PC-9 (cell line): Measurements from ENCODE around the gene SON. TPM values are rescaled to one million over a fixed set of nuclear protein-coding genes. Genes with fewer than 3 reads are reported as not detected.
A peak's percentile ranks its signal among the peaks of the same experiment; 100 is the strongest.

Experiments
- BruUV-seq: library from RNA; stranded (reverse); fragments of 400-500 nt; replicated peaks from 2 replicates; lab custom pipeline; 2021; lab: Mats Ljungman, UMichigan
- CTCF ChIA-PET: fragments of 300-600 bp; sonication (Branson Sonifier 250); formaldehyde crosslinking; loops from one replicate; lab custom pipeline; 2022; ENCODE audit warnings: antibody characterized with exemption; lab: Charles Lee
- POLR2A ChIA-PET: fragments of 300-600 bp; sonication (Branson Sonifier 250); formaldehyde crosslinking; loops from one replicate; lab custom pipeline; 2022; ENCODE audit warnings: antibody characterized with exemption; ENCODE audit not compliant: unreplicated experiment; lab: Charles Lee
- DNase-seq, 2 experiments: peaks; one replicate each; pipeline versions ENCODE4 v3.0.0 to v3.0.0-alpha.2; 2015 to 2022; ENCODE audit warnings: mixed read lengths in 1 of 2
- H2AFZ ChIP-seq: fragments of 200-600 bp; sonication (generic); 2 replicates; pipeline ENCODE4 v1.8.1; 2017; ENCODE audit warnings: antibody characterized with exemption
- H3F3A ChIP-seq: fragments of 200-600 bp; sonication (generic); 2 replicates; pipeline ENCODE4 v1.8.1; 2017; ENCODE audit warnings: antibody characterized with exemption, mild to moderate bottlenecking, low read depth; ENCODE audit not compliant: insufficient read depth
- H3K27ac ChIP-seq: fragments of 200-600 bp; sonication (generic); 2 replicates; pipeline ENCODE4 v1.6.1; 2016; ENCODE audit warnings: mixed run types
- H3K27me3 ChIP-seq: fragments of 200-600 bp; sonication (generic); 2 replicates; pipeline ENCODE4 v1.6.1; 2016; ENCODE audit warnings: low read depth, mixed run types; ENCODE audit not compliant: insufficient read depth
- H3K36me3 ChIP-seq: fragments of 200-600 bp; sonication (generic); 2 replicates; pipeline ENCODE4 v1.6.1; 2016; ENCODE audit warnings: low read depth, mixed run types
- H3K4me1 ChIP-seq: fragments of 200-600 bp; sonication (generic); replicated peaks from 2 replicates; pipeline ENCODE4 v1.6.1; 2016; ENCODE audit warnings: mixed run types; ENCODE audit not compliant: insufficient read depth
- H3K4me2 ChIP-seq: fragments of 200-600 bp; sonication (generic); 2 replicates; pipeline ENCODE4 v1.6.1; 2017; ENCODE audit warnings: mixed run types
- H3K4me3 ChIP-seq: fragments of 200-600 bp; sonication (generic); 2 replicates; pipeline ENCODE4 v1.6.1; 2016; ENCODE audit warnings: mixed run types
- H3K79me2 ChIP-seq: fragments of 200-600 bp; sonication (generic); 2 replicates; pipeline ENCODE4 v1.6.1; 2017; ENCODE audit warnings: low read depth, mixed run types
- H3K9me2 ChIP-seq: fragments of 200-600 bp; sonication (generic); 2 replicates; pipeline ENCODE4 v1.8.1; 2017; ENCODE audit warnings: mild to moderate bottlenecking; ENCODE audit not compliant: insufficient read depth
- H3K9me3 ChIP-seq: fragments of 200-600 bp; sonication (generic); 2 replicates; pipeline ENCODE4 v1.8.1; 2016; ENCODE audit warnings: low read depth; ENCODE audit not compliant: insufficient read depth
- H4K20me1 ChIP-seq: fragments of 200-600 bp; sonication (generic); 2 replicates; pipeline ENCODE4 v1.8.1; 2017; ENCODE audit not compliant: insufficient read depth
- EZH2 ChIP-seq: fragments of 200-600 bp; sonication (generic); IDR thresholded peaks from 2 replicates; pipeline ENCODE4 v1.8.0; 2017; ENCODE audit warnings: antibody characterized with exemption, low read depth
- intact Hi-C: fragments of 100-400 bp; cut with micrococcal nuclease; formaldehyde crosslinking; loops from one replicate; pipeline ENCODE4 v1.10.0; 2022; ENCODE audit not compliant: unreplicated experiment
- total RNA-seq: library from RNA; stranded (reverse); gene quantifications from 2 replicates; pipeline ENCODE4 v1.2.3, GENCODE V29; 2021
- TF ChIP-seq, protein P1 (sequence below): fragments of 200-600 bp; sonication (generic); conservative IDR thresholded peaks from 2 replicates; pipeline ENCODE4 v1.6.1; 2017; ENCODE audit warnings: mixed run types, antibody characterized with exemption, mild to moderate bottlenecking, moderate library complexity

Gene SON
- total RNA-seq, 1 experiment from 2014 or later: 158 TPM

DNA sequence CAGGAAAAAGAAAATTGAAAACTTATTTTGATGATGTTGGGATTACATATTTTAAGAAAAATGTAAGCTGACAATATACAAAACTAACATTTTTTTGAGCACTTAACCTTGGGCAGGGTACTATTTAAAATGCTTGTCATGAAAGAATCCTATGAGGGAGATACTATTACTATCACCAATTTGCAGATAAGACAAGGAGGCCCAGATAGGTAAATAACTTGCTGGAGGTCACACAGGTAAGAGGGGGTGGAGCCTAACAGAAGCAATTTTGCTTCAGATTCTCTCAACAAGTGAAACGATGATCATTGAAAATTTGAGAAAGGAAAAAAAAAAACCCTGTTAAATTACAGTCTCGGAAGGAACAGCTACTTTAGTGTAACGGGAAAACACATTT, 2.1 kb upstream of the SON start:
- Histone ChIP-seq H3K9me3 (no peaks in the 10 kb centered on the region), H4K20me1 (peaks cover 35% of the 10 kb centered on the region), H3K27me3 (no peaks in the 10 kb centered on the region), H3K36me3 (peaks cover 24% of the 10 kb centered on the region; the same call in 1 of the 2 replicates), H3F3A (peaks cover 23% of the 10 kb centered on the region), H3K79me2 (peaks cover 77% of the 10 kb centered on the region), H3K4me3 (peak overlapping the region; percentile 92), H3K4me2 (peak overlapping the region; percentile 82), H2AFZ (no peak overlapping the region), H3K9me2 (no peaks in the 10 kb centered on the region), H3K27ac (peak overlapping the region; percentile 98), H3K4me1 (peaks cover 28% of the 10 kb centered on the region)
- no peak for DNase-seq
- no TSS peak for BruUV-seq
- CTCF ChIA-PET: no interaction called here
- no peak for TF ChIP-seq EZH2
- TF ChIP-seq, protein P1, sequence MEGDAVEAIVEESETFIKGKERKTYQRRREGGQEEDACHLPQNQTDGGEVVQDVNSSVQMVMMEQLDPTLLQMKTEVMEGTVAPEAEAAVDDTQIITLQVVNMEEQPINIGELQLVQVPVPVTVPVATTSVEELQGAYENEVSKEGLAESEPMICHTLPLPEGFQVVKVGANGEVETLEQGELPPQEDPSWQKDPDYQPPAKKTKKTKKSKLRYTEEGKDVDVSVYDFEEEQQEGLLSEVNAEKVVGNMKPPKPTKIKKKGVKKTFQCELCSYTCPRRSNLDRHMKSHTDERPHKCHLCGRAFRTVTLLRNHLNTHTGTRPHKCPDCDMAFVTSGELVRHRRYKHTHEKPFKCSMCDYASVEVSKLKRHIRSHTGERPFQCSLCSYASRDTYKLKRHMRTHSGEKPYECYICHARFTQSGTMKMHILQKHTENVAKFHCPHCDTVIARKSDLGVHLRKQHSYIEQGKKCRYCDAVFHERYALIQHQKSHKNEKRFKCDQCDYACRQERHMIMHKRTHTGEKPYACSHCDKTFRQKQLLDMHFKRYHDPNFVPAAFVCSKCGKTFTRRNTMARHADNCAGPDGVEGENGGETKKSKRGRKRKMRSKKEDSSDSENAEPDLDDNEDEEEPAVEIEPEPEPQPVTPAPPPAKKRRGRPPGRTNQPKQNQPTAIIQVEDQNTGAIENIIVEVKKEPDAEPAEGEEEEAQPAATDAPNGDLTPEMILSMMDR: no peak
- POLR2A ChIA-PET: interaction anchor here (0.5 to 0.7 kb wide), 2 partner anchors 10 to 61 kb away, joined by 8 read pairs; partner anchors contain the start of gene TMEM50B
- intact Hi-C loops: loop anchor here (5.0 kb wide), 1 partner anchor 48 kb away; the partner anchor contains the start of gene DNAJC28

DNA sequence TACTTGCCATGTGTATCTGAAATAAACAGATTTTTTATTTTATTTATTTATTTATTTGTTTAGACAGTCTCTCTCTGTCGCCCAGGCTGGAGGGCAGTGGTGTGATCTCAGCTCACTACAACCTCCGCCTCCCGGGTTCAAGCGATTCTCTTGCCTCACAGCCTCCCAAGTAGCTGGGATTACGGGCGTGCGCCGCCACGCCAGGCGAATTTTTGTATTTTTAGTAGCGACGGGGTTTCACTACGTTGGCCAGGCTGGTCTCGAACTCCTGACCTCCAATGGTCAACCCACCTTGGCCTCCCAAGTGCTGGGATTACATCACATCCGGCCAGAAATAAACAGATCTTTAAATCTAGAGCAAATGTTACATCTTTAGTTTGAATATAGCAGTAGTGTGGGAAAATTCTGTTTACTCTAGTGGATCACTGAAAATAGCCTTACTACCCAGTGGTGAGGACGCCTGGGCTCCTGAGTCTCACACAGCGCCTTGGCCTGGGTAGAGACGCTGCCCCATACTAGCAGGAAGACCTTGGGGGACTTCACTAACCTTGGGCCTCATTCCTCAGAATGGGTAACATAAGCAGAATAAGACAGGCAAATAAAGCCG, 1.6 kb upstream of the SON start:
- no peaks in the 10 kb centered on the region for H3K9me3 ChIP-seq
- H2AFZ ChIP-seq: peak overlapping the region; percentile 79
- ChIA-PET POLR2A (interaction anchor here (0.5 to 0.7 kb wide), 2 partner anchors 10 to 61 kb away, joined by 8 read pairs; partner anchors contain the start of gene TMEM50B), CTCF (no interaction called here)
- peaks cover 38% of the 10 kb centered on the region for H4K20me1 ChIP-seq
- no TSS peak for BruUV-seq
- TF ChIP-seq EZH2: no peak
- TF ChIP-seq, protein P1: no peak
- H3K9me2 ChIP-seq: no peaks in the 10 kb centered on the region
- peak overlapping the region; percentile 98 for H3K27ac ChIP-seq
- H3K4me2 ChIP-seq: peak overlapping the region; percentile 82
- H3K27me3 ChIP-seq: no peaks in the 10 kb centered on the region
- H3K4me3 ChIP-seq: peak overlapping the region; percentile 92
- H3F3A ChIP-seq: peaks cover 23% of the 10 kb centered on the region
- intact Hi-C loops: loop anchor here (5.0 kb wide), 1 partner anchor 49 kb away; the partner anchor contains the start of gene DNAJC28
- H3K79me2 ChIP-seq: peaks cover 79% of the 10 kb centered on the region
- H3K4me1 ChIP-seq: peaks cover 31% of the 10 kb centered on the region
- peak in 1 of 2 experiments; percentile 4 for DNase-seq
- peaks cover 20% of the 10 kb centered on the region; the same call in 1 of the 2 replicates for H3K36me3 ChIP-seq

DNA sequence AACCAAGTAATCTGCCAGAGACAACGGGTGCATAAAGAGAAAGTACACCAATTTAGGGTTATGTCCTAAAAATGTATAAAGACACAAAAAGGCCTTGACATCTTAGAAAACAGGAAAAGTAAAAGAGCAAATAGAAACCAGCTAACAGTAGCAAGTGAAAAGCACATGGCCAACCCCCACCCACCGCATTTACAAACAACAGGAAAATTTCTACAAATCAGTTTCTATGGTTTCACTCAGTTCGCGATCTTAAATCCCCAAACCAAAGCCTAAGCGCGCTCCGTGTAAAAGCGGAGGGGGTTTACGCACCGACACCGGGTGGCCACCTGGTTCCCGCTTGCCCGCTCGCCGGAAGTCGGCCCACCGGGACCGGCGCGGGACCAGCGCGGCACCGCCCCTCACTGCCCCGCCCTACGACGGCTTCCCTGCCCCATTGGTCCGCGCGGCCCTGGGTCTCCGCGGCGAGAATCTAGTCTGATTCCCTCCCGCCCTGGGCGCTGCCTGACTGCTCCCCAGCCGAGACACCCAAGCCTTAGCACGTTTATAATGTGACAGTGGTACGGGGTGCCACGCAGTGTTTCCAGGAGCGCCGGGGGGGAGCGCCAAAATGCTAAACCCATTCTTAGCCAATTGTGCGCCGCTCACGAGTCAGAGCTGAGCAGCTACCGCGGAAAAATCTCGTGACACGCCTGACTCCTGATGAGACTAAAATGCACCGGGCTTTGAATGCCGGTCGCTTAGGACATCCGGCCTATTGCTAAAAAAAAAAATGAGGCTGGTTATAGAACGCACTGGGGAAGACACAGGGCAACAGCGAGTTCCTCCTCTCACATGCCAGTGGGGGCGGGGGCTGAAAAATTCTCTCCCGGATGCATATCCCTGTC, 840 bp upstream of the SON start, which contains the start of gene GART:
Gene GART, minus strand, starts transcription at position 362 of the 884 bp plus-strand sequence. CDS start 2,802 bp downstream, outside the sequence.
- H3K36me3 ChIP-seq: peaks cover 16% of the 10 kb centered on the region
- peak within 1 kb of the TSS; percentile 94 for H3K4me2 ChIP-seq
- ChIA-PET CTCF (no interaction called here), POLR2A (interaction anchor here (0.6 kb wide), 2 partner anchors 62 to 1335 kb away, joined by 3 to 13 read pairs; partner anchors contain the start of gene TMEM50B)
- TF ChIP-seq, protein P1: no peak
- no peak for TF ChIP-seq EZH2
- intact Hi-C loops: loop anchor here (2.0 to 5.0 kb wide), 3 partner anchors 47 to 161 kb away; partner anchors contain the start of genes DNAJC28 and DONSON
- peak within 1 kb of the TSS; percentile 92 for H3K4me3 ChIP-seq
- DNase-seq: peak; percentile 62 to 76
- H3K4me1 ChIP-seq: peaks cover 31% of the 10 kb centered on the region
- peaks cover 23% of the 10 kb centered on the region for H3F3A ChIP-seq
- no peaks in the 10 kb centered on the region for H3K9me3 ChIP-seq
- TSS peak; percentile 53 for BruUV-seq
- H3K79me2 ChIP-seq: peaks cover 87% of the 10 kb centered on the region
- H3K9me2 ChIP-seq: no peaks in the 10 kb centered on the region
- H3K27ac ChIP-seq: peak within 1 kb of the TSS; percentile 98
- peak within 1 kb of the TSS; percentile 79 for H2AFZ ChIP-seq
- H4K20me1 ChIP-seq: peaks cover 40% of the 10 kb centered on the region
- no peaks in the 10 kb centered on the region for H3K27me3 ChIP-seq
